ENCODE results near the gene ZNF367.
"Not testable (repeated sequence)": the region's sequence is repeated elsewhere in the genome, so short reads cannot be mapped to it uniquely, and the experiment has no call there.

The ZNF367 gene

DNA sequence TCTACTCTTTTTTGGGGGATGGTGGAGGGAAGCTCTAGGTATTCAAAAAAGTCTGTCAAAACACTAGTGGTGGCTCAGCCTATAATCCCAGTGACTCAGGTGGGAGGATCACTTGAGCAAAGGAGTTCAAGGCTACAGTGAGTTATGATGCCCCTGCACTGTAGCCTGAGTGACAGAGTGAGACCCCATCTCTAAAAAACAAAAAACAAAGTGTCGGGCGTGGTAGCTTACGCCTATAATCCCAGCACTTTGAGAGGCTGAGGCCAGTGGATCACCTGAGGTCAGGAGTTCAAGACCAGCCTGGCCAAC, 18.9 kb downstream of the ZNF367 start:
- DNase-seq: no peak

- DNase-seq: no peak
These were observed 19.4 kb downstream of the ZNF367 start for GRCh38 chr9:96398582-96399324.

DNA sequence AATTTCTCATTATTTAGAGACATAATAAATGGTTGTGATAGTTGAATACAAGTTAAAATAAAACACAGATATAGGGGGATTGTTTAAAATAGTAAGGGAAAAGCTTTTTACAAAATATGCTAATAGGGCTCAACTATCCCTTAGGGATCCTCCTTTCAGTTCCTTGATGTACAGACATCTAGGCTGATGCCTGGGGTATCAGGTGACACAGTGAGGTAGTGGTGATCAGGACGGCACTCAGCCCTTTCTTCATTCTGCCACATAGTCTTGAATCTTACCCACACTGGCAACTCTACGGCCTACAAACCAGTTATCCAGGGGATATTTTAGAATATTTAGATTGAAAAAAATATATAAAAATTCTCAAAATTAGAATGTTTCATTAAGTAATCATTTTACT, 22.2 kb downstream of the ZNF367 start:
- no peak for DNase-seq

DNA sequence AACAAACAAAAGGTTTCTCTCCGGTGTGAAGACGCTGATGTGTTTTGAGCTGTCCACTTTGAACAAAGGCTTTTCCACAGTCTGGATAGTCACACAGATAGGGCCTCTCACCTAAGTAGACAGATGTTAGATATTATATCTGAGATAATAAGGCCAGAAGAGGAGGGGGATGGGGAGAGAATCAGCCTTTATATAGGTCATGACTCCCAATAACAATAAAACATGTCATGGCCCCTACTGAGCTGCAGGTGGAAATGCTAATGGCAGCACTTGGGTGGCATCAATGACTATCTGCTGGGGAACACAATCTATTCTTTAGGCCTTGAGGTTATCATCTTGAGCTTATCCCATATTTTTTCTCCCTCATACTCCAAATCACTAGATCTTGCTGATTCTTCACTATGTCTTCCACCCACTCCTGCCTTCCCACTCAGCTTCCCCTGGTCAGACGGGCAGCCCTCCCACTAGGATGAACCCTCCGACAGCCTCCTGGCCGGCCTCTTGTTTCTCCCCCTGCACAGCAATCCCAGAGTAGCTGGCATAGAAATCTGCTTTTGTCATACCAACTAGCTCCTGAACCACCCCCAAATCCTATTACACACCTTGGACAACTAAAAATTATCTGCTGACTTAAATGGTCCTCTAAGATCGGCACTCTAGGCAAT, 23.2 kb downstream of the ZNF367 start:
- no peak for DNase-seq

DNA sequence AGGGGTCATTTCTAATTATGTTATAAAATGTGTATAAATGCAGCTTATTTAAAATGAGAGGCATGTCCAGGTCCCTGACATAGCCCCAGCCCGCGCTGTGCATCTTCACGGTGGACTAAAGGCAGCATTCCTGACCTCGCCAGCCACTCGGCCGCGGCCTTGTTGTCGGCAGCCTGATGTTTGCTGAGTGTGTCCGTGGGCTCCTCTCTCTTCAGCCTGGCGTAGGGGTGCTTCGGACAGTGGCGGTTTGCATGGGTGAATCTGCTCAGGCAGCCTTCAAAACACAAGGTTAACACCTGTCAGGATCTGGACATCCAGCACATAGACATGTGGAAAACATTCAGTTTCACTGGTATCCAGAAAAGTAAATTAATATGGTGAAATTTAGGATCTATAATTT, 25.9 kb downstream of the ZNF367 start:
- no peak for DNase-seq

DNA sequence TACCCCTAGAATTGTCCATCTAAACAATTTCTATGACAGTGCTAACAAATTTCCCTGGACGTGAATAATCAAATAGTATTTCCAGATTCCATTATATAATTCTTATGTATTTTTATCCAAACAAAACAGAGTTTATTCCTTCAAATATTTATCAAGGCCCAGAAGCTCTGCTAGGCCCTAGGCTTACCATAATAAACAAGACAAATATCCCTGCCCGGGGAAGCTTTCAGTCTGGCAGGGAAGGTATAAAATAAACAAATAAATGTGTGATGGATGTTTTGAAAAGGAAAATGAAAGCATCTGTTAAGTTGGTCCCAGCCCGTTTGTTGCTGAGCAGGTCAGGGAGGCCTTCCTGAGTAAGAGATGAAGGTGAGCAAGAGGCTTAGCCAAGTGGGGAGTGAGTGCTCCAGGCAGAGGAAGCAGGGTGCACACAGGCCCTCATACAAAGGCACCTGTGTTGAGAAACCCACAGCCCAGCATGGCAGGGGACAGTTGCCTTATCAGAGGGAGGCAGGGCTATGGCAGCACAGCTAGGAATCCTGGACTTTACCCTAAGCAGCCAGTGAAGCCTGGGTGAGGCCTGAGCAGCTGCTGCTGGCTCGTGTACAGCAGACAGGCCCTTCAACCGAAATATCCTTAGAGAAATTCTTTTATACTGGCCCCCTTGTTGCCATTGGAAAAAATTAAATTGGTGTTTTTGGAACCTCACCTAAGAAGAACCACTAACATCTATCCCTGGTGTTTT, 27.0 kb downstream of the ZNF367 start:
- no peak for DNase-seq

DNA sequence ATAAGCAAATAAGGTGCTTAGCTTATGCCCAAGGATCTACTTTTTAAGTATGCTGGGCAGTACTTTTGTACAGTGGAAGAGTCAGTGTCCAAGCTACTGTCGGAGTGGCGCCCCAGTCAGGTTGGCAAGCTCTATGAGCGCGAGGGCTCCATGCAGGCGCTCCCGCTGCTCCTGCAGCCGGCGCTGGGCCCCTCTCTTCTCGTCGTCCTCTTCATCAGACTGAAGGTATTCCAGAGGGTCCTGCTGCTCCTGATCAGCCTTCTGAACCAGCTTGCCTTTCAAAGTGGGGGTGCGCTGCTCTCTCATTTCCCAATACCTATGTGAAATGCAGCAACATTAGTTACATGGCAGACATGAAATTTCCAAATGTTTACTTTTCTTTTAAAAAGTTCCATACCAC, 30.0 kb downstream of the ZNF367 start:
- DNase-seq: no peak

DNA sequence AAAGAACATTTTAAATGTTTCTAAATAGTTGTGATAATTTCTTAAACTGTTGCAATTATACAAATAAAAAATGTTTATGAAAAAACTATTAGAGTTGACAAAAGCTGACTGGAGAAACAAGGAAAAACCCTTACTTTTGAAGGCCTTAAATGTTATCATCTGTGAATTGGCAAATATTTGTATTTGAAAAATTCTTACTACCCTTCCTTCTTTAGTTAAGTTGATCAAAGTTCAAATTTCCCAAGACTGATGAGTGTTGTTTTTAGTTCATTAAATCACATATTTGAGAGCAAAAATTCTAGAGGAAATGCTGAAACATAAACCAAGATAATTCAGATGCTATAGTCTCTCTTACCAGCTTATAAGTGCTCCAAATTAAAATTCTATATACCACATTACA, 32.0 kb downstream of the ZNF367 start:
- no peak for DNase-seq

DNA sequence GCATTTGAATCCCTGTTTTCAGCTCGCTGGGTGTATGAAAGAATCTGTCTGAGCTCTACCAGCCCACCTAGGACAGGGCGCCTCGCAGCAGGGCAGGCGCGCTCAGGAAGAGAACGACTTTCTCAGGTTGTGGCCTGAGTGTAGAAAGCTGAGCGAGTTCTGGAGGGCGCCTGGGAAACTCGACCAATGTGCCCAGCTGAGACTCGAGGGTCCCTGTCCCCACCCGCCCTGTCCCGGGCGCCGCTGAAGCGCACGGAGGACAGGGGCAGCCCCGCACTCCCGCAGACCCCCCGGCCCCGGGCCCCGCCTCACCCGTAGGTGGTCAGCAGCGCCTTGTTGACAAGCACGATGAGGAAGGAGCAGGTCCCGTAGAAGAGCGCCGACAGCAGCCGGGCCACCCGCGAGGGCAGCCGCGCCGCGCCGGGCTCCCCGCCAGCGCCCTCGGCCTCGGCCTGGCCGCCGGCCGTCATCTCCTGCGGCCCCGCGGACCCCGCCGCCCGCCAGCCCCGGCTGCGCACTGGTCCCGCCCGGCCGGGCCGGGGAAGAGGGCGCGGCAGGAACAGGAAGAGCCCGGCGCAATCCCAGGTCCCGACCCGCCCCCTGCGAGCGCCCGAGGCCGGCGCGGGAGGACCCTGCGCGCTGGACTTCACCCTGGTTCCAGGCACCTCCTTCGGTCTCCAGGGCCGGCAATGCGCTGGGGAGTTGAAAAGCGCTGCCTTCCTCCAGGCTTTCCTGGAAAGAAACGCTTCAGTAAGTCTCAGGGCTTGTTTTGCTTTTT, 34.8 kb downstream of the ZNF367 start, which contains the start of gene SLC35D2:
Gene SLC35D2, minus strand, starts transcription at position 547 of the 778 bp plus-strand sequence. Its CDS starts 77 bp downstream, at position 470.
- no peak for DNase-seq

DNA sequence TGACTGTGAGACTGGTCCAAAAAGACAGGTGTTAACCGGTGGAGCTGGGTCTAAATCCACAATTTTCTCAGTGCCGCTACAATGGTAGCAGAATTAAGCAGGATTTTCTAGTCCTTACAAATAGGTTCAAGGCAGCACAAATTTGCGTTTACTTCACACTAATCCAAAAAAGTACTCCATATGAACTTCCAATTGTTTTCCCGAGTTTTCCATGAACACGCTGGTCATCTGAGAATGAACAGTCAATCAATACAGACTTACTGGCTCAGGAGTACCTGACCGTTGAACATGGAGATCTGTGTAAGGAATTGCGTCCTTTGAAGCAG, 35.4 kb downstream of the ZNF367 start:
- no peak for DNase-seq

GRCh38 chr9:96382175-96382574, 36.0 kb downstream of the ZNF367 start:
- no peak for DNase-seq

DNA sequence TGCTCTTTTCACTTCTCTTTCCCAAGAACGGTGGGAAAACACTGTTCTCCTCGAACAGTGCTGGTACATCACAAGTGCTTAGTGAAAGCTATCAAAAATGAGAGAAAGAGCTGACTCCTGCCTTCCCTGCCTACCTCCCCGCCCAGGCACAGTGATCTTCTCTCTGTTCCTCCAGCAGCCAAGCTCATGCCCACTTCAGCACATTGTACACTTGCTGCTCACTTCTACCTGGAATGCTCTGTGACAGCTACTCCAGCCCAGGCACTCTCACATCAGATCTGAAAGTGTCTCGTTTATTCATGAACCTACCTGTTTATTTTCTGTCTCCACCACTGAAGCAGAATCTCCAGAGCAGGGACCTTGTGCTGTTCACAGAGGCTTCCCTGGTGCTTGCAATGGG, 36.5 kb downstream of the ZNF367 start:
- DNase-seq: no peak

DNA sequence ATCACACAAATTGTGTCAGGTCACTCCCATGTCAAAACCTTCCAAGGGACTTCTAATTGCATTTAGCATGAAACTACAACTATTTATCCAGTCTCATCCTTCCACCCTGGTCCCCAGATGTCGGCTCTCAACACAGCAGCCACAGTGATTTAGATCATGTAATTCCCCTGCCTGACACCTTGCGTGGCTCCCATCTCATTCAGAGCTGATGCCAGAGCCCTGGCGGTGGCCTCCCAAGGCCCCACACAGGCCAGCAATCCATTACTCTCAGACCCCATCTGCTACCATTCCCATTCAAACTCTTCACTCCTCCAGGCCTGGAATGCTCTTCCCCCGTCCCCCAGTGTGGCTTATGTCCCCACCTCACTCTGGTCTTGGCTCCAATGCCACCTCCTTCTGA, 37.0 kb downstream of the ZNF367 start:
- no peak for DNase-seq

DNA sequence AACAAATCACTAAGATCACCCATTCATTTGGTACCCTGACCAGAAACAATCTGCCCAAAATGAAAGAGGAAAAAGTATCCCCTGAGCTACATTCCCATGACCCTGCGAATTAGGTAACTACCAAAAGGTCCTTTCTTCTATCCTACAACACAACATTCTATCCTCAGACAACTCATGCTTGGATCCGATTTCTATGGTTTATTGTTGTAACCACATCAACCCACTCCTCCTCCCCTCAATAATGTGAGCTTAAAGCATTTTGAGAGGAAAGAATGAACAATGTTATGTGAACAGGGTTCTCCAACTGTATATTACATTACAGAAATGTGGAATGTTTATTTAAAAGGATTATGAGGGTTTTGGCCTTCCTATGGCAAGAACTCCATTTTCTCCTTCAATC, 38.7 kb downstream of the ZNF367 start:
- no peak for DNase-seq

DNA sequence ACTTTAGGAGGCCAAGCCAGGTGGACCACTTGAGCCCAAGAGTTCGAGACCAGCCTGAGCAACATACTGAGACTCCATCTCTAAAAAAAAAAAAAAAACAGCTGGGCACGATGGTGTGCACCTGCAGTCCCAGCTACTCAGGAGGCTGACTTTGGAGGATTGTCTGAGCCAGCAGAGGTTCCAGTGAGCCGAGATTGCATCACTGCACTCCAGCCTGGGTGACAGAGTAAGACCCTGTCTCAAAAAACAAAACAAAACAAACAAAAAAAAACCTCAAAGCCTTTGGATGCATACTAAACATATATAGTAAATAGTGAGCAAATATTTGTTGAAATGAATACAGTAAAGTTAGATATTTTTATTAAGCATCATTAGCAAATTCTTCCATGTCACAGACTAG, 40.0 kb downstream of the ZNF367 start:
- no peak for DNase-seq

DNA sequence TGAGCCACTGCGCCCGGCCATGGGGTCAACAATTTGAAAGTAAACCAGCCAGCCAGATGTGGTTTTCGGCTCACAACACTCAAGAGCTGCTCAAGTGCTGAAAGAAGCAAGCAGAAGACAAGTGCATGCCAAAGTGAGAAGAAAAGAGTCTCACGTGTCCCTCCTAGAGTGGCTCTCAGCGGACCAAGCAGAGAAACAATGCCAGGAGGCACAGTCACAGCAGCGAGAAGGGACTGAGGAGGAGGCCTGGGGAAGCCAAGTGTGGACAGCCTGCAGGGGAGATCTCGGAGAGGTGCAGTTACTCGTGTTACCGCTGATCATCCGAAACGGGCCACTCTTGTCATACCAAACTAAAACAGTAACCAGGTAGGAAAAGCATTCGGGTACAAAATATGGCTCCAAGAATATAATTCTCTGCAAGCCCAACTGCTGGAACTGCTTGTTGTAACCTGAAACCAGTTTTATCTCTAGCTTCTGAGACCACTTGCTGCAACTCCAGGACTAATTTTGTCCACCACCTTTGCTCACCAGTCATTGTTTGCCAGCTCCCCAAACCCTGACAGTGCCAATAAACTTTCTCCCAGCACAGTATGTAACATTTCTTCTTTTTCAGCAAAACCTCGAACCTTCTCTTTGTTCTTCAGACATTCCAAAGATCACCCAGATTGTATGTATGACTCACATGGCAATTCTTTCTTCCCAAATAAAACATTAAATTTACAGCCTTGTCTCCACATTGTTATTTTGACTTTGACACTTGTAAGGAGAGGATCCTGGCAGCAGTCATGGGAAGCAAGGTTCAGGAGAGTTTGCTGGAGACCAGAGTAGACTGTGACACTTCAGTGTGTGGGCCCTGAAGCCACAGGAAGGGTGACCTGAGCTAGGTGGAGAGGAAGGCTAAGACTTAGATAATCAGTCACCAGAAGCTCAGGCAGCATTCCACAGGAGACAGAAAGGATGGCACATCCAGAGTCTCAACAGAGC, 41.0 kb downstream of the ZNF367 start:
- DNase-seq: no peak

DNA sequence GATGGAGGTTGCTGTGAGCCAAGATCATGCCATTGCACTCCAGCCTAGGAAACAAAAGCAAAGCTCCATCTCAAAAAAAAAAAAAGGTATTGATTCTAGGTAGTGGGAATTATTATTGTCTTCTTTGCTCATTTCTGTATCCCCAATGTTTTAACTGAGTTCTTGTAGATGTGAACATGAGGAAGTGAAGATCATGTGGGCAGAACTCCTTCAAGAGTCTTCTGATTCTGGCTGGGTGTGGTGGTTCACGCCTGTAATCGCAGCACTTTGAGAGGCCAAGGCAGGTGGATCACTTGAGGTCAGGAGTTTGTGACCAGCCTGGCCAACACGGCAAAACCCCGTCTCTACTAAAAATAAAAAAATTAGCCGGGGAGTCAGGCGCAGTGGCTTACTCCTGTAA, 42.7 kb downstream of the ZNF367 start:
- not testable (repeated sequence) for DNase-seq

DNA sequence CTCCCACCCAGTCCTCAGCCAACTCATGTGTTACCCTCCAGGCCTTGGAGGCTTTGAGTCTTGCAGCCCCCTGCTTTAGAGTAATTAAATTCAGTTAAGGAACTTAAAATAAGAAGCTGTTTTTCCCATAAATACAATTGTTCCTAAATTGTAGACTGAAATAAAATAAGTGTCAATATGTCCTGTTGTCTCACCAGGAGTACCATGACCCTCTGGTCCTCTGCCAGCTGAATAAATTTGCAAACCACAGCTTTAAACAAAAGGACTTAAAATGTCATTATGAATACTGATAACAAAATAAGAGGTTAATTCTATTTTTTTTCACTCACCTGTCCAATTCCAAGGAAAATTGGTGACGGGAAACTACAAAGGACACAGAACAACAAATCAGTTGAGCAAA, 50.2 kb downstream of the ZNF367 start:
- DNase-seq: no peak

DNA sequence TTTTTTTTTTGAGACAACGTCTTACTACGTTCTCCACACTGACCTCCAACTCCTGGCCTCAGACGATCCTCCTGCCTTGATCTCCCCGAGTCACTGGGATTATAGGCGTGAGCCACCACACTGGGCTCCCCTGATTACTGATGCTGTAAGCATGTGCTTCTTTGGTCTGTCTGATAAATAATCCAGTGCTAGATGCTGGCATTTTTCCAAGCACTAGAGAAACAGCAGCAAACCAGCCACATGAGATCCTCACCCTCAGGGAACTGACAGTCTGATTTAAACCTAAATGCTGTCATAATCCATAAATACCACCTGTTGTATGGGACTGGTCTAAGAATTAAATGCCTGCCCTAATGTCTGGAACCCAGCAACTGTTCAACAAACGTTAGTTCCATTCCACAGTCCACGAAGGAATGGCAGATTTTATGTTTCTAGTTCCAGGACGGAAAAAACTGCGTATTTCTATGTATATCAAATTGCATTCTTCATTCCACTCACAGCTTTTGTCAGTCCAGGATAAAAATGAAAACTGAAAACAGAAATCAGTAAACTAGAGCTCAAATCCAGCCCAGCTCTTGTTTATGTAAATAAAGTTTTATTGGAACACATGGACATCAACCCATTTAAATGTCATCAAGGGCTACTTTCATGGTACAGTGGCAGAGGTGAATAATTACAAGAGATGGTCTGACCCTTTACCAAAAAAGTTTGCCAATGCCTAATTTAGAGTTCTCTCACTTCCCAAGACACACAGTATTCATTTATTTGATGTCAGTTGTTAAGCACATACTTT, 54.8 kb downstream of the ZNF367 start:
- DNase-seq: no peak

GRCh38 chr9:96362119-96362518, 56.1 kb downstream of the ZNF367 start:
- DNase-seq: not testable (repeated sequence)

DNA sequence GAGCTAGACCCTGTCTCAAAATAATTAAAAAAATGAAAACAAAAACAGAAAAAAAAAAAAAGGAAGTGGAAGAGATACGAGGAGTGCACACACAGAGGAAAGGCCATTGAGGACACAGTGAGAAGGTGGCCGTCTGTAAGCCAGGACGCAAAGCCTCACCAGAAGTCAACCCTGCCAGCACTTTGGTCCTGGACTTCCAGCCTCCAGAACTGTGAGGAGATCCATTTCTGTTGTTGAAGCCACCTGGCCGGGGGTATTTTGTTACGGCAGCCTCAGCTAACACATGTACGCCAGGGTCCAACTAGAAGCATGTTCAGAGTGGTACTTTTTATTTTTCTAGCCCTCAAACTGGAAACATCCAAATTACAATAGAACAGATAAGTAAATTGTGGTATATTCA, 56.5 kb downstream of the ZNF367 start:
- no peak for DNase-seq

Data from RPMI8226 (cell line).